IPS DF 4.7 (cell line): Measurements from ENCODE around the gene REG1B.
"Not testable (repeated sequence)": the region's sequence is repeated elsewhere in the genome, so short reads cannot be mapped to it uniquely, and the experiment has no call there.

Source experiments
- DNase-seq: peaks from one replicate; pipeline ENCODE4 v3.0.0-alpha.2; 2013; ENCODE audit warnings: low spot score; ENCODE audit errors: extremely low read depth

Gene REG1B

DNA sequence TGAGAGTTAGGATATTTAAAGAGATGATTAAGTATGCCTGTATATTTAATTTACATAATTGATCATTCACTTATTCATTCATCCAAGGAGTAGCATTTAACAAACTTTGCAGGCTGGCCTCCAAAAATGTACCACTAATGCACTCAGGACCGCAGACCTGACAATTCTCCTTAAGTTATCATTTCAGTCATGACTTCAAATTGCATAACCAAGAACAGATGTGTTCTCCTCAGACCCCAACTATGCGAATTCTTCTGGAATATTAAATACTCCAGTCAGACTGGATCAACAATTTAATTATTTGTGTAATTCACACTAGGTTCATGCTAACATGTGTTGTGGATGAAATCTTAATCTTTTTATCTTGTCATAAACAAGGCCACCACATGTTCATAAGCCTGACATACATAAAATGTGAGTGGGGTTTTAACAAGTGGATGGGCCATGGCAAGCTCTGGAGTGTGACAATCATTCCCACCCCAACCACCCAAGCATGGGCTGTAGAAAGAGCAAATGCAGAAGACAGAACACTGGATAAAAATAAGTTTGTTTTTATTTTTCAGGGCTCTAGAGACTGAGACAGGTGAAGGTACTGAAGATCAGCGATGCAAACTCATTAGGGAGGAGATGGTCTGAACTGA lies 3.2 kb downstream of the REG1B start:
- DNase-seq: no peak

DNA sequence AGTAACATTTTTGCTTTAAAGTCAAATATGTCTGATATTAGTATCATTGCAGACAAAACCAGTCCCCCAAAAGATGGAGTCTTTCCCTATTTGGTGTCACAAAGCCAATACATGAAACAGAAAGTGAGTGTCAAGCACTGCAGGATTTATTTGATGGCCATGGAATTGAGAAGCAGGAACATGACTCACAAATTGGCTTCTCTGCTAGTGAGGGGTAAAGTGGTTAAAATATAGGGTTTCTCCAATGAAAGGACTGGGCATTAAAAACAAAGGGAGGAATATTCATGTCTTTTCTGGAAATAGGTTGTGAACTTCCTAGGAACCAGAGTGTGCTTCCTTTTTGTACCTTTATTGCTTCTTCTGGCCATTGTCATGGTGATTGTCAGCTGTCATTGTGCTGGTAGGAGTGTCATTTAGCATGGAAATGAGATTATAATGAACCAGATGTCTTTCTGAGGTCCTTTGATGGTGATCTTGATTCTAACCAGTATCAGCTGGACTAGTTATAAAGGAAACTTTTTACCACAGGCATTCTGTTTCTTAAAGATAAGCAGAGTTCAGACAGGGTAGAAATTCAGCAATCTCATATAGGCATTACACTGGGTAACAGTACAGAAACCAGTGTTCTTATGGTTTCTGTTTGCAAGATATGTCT lies 4.1 kb downstream of the REG1B start:
- no peak for DNase-seq

DNA sequence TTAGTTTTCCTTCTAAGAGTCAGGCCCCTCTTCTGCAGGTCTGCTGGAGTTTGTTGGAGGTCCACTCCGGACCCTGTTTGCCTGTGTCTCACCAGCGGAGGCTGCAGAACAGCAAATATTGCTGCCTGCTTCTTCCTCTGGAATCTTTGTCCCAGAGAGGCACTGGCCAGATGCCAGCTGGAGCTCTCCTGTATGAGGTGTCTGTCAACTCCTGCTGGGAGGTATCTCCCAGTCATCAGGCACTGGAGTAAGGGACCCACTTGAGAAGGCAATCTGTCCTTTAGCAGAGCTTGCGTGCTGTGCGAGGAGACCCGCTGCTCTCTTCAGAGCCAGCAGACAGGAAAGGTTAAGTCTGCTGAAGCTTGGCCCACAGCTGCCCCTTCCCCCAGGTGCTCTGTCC lies 4.8 kb downstream of the REG1B start:
- no peak for DNase-seq

DNA sequence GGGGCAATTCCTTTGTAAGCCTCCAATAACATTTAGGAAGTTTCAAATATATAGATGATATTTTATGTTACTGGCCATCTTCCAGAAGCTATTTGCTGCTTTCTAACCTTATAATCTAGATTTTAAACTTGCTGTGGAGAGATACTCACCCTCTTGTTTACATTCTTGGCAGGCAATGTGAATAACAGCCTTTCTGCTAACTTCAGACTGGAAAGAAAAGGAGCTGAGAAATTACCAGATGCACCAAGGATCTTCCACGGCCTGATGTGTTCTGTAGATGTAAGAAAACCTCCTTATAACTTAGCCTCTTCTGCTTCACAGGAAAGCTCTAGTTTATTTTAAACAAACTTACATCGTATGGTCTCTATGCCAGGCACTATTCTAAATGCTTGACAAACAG lies 16.7 kb downstream of the REG1B start:
- DNase-seq: no peak

DNA sequence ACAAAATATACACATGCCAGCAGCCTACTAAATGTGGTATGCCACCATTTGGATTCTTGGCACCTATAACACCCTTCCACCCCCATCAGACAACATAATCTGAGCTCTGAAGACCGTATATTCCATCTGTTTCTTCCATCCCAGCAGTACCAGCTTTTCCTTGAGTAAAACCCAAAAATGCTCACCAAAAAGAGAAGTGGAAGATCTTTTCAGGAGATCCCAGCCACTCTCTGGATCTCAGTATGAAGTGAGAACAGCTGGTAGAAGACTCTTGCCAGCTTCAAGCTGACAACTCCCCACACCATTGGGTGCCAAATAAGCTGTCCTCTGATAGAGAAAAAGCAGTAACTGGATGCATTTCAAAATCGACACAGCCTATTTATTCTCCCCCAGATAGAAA lies 22.6 kb downstream of the REG1B start:
- DNase-seq: no peak

- not testable (repeated sequence) for DNase-seq
These were observed 33.0 kb downstream of the REG1B start for GRCh38 chr2:79054769-79055168.

DNA sequence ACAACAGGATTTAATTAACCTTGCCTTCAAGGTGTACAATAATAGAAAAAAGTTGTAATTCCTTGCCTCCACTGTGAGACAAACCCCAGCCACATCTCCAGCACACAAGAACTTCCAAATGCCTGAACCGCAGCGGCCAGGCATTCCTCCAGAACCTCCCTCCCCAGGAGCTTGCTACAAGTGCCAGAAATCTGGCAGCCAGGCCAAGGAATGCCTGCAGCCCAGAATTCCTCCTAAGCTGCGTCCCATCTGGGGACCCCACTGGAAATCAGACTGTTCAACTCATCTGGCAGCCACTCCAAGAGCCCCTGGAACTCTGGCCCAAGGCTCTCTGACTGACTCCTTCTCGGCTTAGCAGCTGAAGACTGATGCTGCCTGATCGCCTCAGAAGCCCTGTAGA lies 34.3 kb downstream of the REG1B start:
- not testable (repeated sequence) for DNase-seq

- DNase-seq: peak; percentile 16
These were observed 46.8 kb downstream of the REG1B start for GRCh38 chr2:79041032-79041448.

GRCh38 chr2:79039944-79040343 lies 47.8 kb downstream of the REG1B start:
- no peak for DNase-seq
